Measurements from ENCODE around the gene AMIGO2. TPM values are rescaled to one million over a fixed set of nuclear protein-coding genes. Genes with fewer than 3 reads are reported as not detected.

The AMIGO2 gene
- total and polyA plus RNA-seq, 2 experiments from 2014 or later: 0.92 to 2.2 TPM

GRCh38 chr12:47048541-47048940 is 31.2 kb downstream of the AMIGO2 start:
- no peak for TF ChIP-seq CTCF (IDR thresholded peaks at IDR 0.05; ENCODE audit: low read depth, low read length)
- no peak overlapping the region for H3K4me3 ChIP-seq
- H3K4me1 ChIP-seq (ENCODE audit: low read depth): no peaks in the 10 kb centered on the region
- no peaks in the 10 kb centered on the region for H3K36me3 ChIP-seq
- no peak for DNase-seq (ENCODE audit: low read depth in 1 of 2, low spot score in 1 of 2)
- no peak overlapping the region for H3K27ac ChIP-seq
- no peaks in the 10 kb centered on the region for H3K9me3 ChIP-seq (ENCODE audit: low read depth)
- no peaks in the 10 kb centered on the region for H3K27me3 ChIP-seq

- no peaks in the 10 kb centered on the region for H3K36me3 ChIP-seq
- H3K27me3 ChIP-seq: no peaks in the 10 kb centered on the region
- H3K9me3 ChIP-seq (ENCODE audit: low read depth): no peaks in the 10 kb centered on the region
- no peaks in the 10 kb centered on the region for H3K4me1 ChIP-seq (ENCODE audit: low read depth)
- no peak for DNase-seq (ENCODE audit: low read depth in 1 of 2, low spot score in 1 of 2)
- no peak for TF ChIP-seq CTCF (IDR thresholded peaks at IDR 0.05; ENCODE audit: low read depth, low read length)
- no peak overlapping the region for H3K27ac ChIP-seq
- no peak overlapping the region for H3K4me3 ChIP-seq
Measured at GRCh38 chr12:47041327-47041726, 38.4 kb downstream of the AMIGO2 start.

GRCh38 chr12:47039756-47040155 is 40.0 kb downstream of the AMIGO2 start:
- no peak for TF ChIP-seq CTCF (IDR thresholded peaks at IDR 0.05; ENCODE audit: low read depth, low read length)
- Histone ChIP-seq H3K27ac (no peak overlapping the region), H3K4me3 (no peak overlapping the region), H3K4me1 (ENCODE audit: low read depth) (no peaks in the 10 kb centered on the region), H3K9me3 (ENCODE audit: low read depth) (no peaks in the 10 kb centered on the region), H3K36me3 (no peaks in the 10 kb centered on the region), H3K27me3 (no peaks in the 10 kb centered on the region)
- no peak for DNase-seq (ENCODE audit: low read depth in 1 of 2, low spot score in 1 of 2)

GRCh38 chr12:47039079-47039478 is 40.7 kb downstream of the AMIGO2 start:
- Histone ChIP-seq H3K9me3 (ENCODE audit: low read depth) (no peaks in the 10 kb centered on the region), H3K4me3 (no peak overlapping the region), H3K4me1 (ENCODE audit: low read depth) (no peaks in the 10 kb centered on the region), H3K36me3 (no peaks in the 10 kb centered on the region), H3K27me3 (no peaks in the 10 kb centered on the region), H3K27ac (no peak overlapping the region)
- no peak for TF ChIP-seq CTCF (IDR thresholded peaks at IDR 0.05; ENCODE audit: low read depth, low read length)
- DNase-seq (ENCODE audit: low read depth in 1 of 2, low spot score in 1 of 2): no peak

GRCh38 chr12:47038270-47038748 is 41.5 kb downstream of the AMIGO2 start:
- no peak for TF ChIP-seq CTCF (IDR thresholded peaks at IDR 0.05; ENCODE audit: low read depth, low read length)
- peak in 1 of 2 donors; percentile 69 for DNase-seq (ENCODE audit: low read depth in 1 of 2, low spot score in 1 of 2)
- no peaks in the 10 kb centered on the region for H3K36me3 ChIP-seq
- H3K4me1 ChIP-seq (ENCODE audit: low read depth): no peaks in the 10 kb centered on the region
- H3K4me3 ChIP-seq: no peak overlapping the region
- no peaks in the 10 kb centered on the region for H3K27me3 ChIP-seq
- H3K27ac ChIP-seq: no peak overlapping the region
- H3K9me3 ChIP-seq (ENCODE audit: low read depth): no peaks in the 10 kb centered on the region

GRCh38 chr12:47035484-47035883 is 44.3 kb downstream of the AMIGO2 start:
- Histone ChIP-seq H3K36me3 (no peaks in the 10 kb centered on the region), H3K27ac (no peak overlapping the region), H3K4me3 (no peak overlapping the region), H3K4me1 (ENCODE audit: low read depth) (no peaks in the 10 kb centered on the region), H3K27me3 (no peaks in the 10 kb centered on the region), H3K9me3 (ENCODE audit: low read depth) (no peaks in the 10 kb centered on the region)
- DNase-seq (ENCODE audit: low read depth in 1 of 2, low spot score in 1 of 2): no peak
- TF ChIP-seq CTCF (IDR thresholded peaks at IDR 0.05; ENCODE audit: low read depth, low read length): no peak

All from cardiac muscle cell (in vitro differentiated cells and primary cell).